GM19324 (cell line): ENCODE measurements around the gene C21orf91.

Source experiments
- ATAC-seq: cut with Tn5 transposase; IDR thresholded peaks from one replicate; pipeline ENCODE4 v1.9.1; 2021; ENCODE audit warnings: mild to moderate bottlenecking, moderate library complexity; ENCODE audit not compliant: unreplicated experiment, low FRiP score

Gene C21orf91

DNA sequence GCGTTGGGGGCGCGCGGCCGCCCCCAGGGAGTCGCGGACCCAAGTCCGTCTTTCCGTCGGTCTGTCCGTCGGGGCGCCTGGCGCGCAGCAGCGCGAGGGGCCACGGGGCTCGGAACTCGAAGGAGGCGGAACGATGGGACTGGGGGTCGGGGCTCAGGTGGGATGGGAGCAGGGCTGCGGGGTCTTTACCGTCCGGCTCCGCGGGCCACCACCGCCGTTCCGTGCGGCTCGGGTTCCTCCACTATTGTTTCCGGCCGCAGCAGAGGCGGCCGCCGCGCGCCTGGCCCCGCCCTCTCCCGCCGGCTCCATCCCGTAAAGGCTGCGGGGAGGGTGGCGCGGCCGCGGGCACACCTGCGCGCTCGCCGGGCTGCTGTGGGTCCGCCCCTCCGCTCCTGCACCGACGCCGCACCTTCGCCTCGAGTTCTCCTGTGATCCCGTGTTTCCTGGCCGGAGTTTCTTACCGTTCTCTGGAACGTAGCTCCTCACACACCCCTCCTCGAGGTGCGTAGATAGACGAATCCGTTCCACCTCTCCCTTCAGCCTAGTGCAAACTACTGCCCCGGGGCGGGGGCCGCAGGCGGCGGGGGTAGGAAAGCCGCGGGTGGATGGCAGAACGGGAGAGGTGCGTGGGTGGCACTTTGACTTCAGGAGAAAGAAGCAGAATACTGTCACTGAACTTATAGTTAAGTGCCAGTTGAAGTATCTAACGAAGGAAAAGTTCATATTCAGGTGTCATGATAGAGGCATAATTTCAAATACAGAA, at the start of gene C21orf91:
TSS of gene C21orf91 (minus strand) at position 243 of the 763 bp plus-strand sequence. CDS start 1,038 bp downstream, outside the sequence.
- ATAC-seq: peak; percentile 93

DNA sequence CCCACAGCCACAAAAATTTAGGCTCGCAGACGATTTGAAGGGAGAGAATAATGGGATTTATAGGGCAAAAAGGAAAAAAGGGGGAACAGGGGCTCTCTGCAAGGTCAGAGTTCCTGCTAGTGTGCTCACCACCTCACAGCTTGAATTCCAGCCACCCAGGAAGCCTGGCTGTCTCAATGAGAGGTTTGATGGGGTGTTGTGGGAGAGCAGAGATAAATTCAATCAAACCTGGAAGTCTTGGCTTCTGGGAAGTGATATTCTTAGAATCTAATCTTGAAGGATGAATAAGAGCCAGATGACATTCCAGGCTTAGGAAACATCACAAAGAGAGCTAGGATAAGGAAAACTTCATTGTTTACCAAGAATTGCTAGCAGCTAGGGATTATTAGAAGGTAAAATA, 47.4 kb upstream of the C21orf91 start:
- ATAC-seq: no peak

- no peak for ATAC-seq
These were observed 40.5 kb upstream of the C21orf91 start for GRCh38 chr21:17859661-17860060.

DNA sequence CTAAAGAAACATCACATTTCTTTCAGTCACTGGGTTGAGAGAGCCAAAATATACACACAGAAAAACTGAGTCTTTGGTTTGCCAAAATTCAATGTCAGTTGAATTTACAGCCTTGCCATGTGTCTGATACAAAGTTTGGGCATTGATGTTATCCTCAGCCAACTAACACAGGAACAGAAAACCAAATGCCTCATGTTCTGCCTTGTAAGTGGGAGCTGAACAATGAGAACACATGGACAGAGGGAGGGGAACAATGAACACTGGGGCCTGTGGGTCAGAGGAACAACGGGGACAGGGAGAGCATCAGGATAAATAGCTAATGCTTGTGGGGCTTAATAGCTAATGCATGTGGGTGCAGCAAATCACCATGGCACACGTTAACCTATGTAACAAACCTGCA, 39.6 kb upstream of the C21orf91 start:
- ATAC-seq: no peak

DNA sequence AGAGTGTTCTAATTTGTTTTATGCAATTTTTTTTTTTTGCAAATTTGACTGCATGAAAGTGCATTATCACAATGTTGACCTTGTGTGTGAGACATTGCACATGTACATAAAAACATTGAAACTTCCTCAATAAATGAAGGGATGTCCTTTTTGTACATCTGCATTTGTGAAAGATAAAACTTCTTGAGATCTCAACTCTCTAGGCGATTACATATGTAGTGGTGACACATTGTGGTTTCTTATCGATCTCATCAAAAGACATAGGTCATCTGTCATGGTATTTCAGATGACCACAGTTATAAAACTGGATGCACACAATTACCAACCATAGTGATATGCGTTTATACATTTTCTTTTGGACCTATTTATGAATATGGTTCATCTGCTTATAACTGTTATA, 35.6 kb upstream of the C21orf91 start:
- ATAC-seq: no peak

DNA sequence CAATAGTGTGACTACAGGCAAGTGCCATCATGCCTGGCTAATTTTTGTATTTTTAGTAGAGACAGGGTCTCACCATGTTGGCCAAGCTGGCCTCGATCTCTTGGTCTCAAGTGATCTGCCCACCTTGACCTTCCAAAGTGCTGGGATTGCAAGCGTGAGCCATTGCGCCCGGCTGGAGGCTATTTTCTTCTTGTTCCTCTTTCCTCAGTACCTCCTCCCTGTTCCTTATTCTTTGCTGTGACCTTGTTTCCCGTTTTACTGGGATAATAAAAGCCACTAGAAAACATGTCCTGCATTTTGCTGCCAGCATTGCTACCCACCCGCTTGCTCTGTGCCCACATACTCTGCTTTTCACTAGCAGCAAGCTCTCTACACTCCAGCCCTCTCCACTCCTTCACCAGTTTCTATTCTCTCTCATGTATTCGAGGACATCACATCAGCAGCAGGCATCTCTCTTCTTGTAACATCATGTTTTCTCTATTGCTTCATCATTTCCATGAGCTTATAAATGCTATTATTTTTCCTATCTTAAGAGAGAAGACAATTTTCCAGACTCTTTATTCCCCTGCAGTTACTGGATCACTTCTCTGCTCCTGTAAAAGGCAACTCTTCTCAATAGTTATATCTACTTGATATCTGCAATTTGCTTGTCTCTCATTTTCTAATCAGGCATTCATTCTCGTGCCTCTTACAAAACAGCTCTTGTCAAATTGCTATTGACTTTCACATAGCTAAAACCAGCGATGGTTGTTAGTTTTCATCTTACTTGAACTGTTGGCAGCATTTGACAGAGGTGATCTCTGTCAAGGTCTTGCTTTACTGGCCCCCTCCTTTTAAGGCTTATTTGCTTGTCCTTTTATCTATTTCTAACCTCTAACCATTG, 34.5 kb upstream of the C21orf91 start:
- no peak for ATAC-seq

- ATAC-seq: peak; percentile 82
These were observed 29.1 kb upstream of the C21orf91 start for GRCh38 chr21:17848228-17848627.

DNA sequence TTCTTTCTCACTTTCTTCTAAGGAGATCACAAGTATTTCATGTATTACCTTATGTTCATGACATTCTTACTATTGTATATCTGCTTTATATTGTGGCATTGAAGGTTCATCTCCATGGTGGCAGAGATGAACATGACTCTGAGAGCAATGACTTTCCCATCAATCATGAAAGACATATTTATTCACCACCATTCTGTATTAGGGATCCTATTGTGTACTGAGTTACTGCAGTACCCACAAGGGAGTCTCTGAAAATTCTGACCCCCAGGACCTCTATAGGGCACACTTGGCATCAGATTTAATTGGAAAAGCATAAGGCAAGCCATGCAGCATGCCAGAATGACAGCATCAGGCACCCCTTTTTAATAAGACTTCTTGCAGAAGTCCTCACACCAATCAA, 21.9 kb upstream of the C21orf91 start:
- no peak for ATAC-seq

DNA sequence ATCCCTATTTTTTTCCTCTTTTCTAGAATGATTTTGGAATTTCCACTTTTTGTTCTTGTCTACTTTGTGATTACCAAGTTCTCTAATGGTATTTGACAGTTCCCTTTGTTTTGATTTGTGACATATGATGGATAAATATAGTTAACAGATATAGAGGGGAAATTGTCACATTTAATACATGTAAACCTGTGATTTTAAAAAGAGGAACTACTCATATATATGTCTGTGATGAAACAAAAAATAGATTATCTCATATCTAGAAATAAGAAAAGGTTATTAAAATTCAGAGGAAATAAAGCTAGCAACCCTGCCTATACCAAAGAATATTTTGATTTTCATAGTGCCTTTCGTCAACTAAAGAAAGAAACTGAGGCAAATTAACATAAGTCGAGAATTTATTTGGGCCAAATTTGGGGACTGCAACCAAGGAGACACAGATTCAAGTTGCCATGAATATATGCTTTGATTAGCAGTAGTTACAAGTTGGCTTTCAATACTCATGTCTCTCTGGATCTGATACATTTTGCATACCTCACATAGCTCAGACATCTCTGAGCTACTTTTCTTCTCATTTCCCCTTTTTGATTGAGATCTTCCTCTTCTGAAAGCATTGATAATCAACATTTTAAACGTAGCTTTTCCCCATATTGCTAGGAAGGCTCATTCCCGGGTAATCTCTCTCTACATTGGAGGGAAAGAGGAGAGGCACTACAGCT, 15.6 kb upstream of the C21orf91 start:
- ATAC-seq: no peak

- no peak for ATAC-seq
These were observed 10.3 kb upstream of the C21orf91 start for GRCh38 chr21:17829472-17829871.

GRCh38 chr21:17828223-17828622, 9.1 kb upstream of the C21orf91 start:
- no peak for ATAC-seq

DNA sequence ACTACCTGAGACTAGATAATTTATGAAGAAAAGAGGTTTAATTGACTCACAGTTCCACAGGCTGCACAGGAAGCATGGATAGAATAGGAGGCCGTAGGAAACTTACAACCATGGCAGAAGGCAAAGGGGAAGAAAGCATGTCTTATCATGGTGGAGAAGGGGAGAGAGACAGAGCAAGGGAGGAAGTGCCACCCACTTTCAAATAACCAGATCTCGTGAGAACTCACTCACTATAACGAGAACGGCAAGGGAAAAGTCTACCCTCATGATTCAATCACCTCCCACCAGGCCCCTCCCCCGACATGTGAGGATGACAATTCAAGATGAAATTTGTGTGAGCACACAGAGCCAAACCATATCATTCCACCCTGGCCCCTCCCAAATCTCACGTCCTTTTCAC, 4.7 kb upstream of the C21orf91 start:
- no peak for ATAC-seq

- ATAC-seq: no peak
These were observed 2.0 kb upstream of the C21orf91 start for GRCh38 chr21:17821121-17821520.

GRCh38 chr21:17819877-17820229, 697 bp upstream of the C21orf91 start:
- ATAC-seq: peak; percentile 58

GRCh38 chr21:17818186-17819113, 706 bp downstream of the C21orf91 start:
- peak; percentile 29 for ATAC-seq

DNA sequence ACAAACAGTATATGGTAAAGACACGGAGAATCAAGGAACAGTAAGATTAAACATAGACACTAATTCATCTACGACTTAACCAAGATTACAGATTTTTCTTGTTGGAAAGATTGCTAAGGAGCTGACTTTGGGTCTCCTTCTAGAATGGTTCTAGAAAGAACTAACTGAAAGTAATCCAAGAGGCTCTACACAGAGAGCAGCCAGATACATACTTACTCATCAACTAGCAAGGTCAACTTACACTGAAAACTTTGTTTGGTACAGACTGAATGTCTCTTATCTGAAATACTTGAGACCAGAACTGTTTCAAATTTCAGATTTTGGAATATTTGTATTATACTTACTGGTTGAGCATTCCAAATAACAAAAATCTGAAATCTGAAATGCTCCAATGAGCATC, 5.8 kb downstream of the C21orf91 start:
- ATAC-seq: no peak

GRCh38 chr21:17805966-17806365, 13.2 kb downstream of the C21orf91 start:
- no peak for ATAC-seq

DNA sequence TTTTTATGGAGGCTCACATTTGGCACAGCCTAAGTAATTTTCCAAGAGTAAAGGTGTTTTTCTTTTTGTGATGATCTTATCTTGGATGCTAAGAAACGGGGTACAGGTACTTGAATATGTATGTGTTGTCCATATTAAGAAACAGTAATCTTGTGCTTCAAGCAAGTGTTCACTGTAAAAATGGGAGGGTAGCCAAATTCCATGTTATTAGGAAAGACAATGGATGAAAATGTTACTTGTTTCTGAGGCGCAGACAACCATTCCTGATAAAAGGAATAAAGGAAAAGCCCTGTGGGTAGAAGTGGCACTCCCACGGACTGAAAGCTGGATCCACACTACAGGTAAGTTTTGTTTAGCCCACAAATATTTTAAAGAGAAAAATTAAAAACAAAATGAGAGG, 15.6 kb downstream of the C21orf91 start:
- no peak for ATAC-seq

DNA sequence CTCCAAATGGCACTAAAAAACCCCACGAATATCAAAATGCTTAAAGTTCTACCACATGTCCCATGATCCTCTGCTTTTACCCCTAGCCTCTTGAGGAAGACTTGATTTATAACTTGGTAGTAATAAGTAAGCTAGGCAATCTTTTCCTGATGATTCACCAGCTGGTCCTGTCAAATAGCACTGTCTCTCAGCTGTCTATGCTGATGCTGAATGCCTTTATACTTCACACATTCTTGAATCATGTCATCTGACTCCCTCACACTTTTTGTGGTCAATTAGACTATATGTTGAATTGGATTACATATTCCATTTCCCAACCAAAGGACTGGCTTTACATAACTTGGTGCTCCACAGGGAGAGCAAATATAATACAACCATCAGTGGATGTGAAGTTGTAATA, 16.6 kb downstream of the C21orf91 start:
- no peak for ATAC-seq
